ENCODE data around the gene DCDC2.

GRCh38 chr6:24394061-24394779 lies 36.4 kb upstream of the DCDC2 start:
- TF ChIP-seq ELF4 (IDR thresholded peaks at IDR 0.05) (no peak), SUZ12 (IDR thresholded peaks at IDR 0.05) (no peak), HDGF (IDR thresholded peaks at IDR 0.05; ENCODE audit: borderline replicate concordance) (no peak)

All from HEK293T (cell line).